NB4 (cell line): Measurements from ENCODE around the gene IREB2.

ENCODE experiments used
- POLR2A ChIP-seq: IDR thresholded peaks from 2 replicates; pipeline ENCODE4 v1.6.1; 2011; ENCODE audit warnings: mild to moderate bottlenecking; ENCODE audit not compliant: insufficient read length; ENCODE audit errors: extremely low read depth
- TF ChIP-seq, protein P1 (sequence below): IDR thresholded peaks from one replicate; pipeline ENCODE4 v1.5.1; 2012; ENCODE audit warnings: low read depth, low read length

DNA sequence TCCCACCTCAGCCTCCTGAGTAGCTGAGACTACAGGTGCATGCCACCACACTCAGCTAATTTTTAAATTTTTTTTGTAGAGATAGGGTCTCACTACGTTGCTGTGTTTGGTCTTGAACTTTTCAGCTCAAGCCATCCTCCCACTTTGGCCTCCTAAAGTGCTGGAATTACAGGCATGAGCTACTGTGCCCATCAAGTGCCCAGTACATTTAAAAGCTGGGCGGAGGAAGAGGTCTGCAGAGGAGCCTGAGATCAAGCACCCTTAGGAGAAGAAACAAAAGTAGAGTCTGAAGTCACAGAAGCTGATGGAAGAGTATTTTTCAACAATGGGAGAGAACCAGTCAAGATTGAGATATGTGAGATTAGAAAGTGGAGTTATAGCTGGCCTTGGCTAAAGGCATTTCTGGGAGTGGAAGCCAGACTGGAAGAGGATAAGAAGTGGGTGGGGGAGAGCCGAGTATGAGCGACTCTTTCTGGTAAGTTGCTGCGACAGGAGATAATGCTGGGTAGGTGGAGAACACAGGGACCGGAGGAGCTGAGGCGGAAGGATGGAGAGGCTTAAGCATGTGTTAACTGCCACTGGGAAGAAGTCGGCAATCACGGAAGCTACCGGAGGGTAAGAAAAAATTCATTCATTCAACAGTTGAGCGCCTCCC, 782 bp upstream of the IREB2 start:
- TF ChIP-seq, protein P1, sequence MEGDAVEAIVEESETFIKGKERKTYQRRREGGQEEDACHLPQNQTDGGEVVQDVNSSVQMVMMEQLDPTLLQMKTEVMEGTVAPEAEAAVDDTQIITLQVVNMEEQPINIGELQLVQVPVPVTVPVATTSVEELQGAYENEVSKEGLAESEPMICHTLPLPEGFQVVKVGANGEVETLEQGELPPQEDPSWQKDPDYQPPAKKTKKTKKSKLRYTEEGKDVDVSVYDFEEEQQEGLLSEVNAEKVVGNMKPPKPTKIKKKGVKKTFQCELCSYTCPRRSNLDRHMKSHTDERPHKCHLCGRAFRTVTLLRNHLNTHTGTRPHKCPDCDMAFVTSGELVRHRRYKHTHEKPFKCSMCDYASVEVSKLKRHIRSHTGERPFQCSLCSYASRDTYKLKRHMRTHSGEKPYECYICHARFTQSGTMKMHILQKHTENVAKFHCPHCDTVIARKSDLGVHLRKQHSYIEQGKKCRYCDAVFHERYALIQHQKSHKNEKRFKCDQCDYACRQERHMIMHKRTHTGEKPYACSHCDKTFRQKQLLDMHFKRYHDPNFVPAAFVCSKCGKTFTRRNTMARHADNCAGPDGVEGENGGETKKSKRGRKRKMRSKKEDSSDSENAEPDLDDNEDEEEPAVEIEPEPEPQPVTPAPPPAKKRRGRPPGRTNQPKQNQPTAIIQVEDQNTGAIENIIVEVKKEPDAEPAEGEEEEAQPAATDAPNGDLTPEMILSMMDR = no peak
- no peak for TF ChIP-seq POLR2A
